GM18502 (cell line): ENCODE data around the gene TARM1.
"Not testable (repeated sequence)": the region's sequence is repeated elsewhere in the genome, so short reads cannot be mapped to it uniquely, and the experiment has no call there.

Source experiments
- ATAC-seq: cut with Tn5 transposase; IDR thresholded peaks from one replicate; pipeline ENCODE4 v1.9.1; 2021; ENCODE audit warnings: mild to moderate bottlenecking; ENCODE audit not compliant: unreplicated experiment, poor library complexity

TARM1 gene

GRCh38 chr19:54100561-54100960 is 19.4 kb upstream of the TARM1 start, which contains the start of gene OSCAR:
Gene OSCAR (minus strand): TSS chr19:54100803. CDS start chr19:54100792, 11 bp downstream.
- ATAC-seq = no peak

- not testable (repeated sequence) for ATAC-seq
These were observed 18.7 kb upstream of the TARM1 start for GRCh38 chr19:54099903-54100255.

DNA sequence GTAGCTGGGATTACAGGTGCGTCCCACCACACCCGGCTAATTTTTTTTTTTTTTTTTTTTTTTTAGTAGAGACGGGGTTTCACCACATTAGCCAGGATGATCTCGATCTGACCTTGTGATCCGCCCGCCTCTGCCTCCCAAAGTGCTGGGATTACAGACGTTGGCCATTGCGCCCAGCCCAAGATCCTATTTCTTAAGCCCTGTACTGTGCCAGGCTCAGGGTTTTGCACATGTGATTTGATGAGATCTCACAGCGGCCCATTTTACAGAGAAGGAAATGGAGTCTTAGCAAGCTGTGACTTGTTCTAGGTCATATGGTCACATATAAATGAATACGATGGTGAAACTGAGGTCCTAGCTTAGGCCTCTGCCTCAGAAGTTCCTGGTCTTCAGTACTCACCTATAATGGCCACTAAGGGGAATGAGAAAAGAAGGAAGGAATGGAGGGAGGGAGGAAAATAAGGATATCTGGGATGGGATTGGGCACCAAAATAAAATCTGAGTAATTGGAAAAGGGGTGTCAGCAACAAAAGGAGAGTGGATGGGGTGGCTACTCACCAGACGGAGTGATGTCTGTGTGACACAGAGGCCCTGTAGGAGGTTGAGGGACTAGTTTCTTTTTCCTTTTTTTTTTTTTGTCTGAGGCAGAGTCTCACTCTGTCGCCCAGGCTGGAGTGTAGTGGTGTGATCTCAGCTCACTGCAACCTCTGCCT is 18.2 kb upstream of the TARM1 start:
- ATAC-seq = no peak

GRCh38 chr19:54096617-54097106 is 15.5 kb upstream of the TARM1 start:
- no peak for ATAC-seq

- ATAC-seq = not testable (repeated sequence)
These were observed 14.9 kb upstream of the TARM1 start for GRCh38 chr19:54095859-54096616.

GRCh38 chr19:54095136-54095858 is 14.1 kb upstream of the TARM1 start:
- ATAC-seq = no peak

DNA sequence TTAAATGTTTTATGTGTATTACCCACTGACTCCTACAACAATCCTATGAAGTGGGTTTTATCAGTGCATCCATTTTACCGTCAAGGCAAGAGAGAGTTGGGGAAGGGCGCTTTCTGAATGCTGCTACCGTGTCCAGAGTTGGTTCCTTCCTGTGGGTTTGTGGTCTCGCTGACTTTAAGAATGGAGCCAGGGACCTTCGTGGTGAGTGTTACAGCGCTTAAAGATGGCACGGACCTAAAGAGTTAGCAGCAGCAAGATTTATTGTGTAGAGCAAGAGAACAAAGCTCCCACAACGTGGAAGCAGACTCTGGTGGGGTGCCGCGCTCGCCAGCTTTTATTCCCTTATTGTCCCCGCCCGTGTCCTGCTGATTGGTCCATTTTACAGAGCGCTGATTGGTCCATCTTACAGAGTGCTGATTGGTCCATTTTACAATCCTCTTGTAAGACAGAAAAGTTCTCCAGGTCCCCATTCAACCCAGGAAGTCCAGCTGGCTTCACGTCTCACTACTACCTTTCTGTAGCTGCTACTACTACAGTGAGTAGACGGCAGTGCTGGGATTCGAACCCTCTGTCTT is 13.3 kb upstream of the TARM1 start:
- no peak for ATAC-seq

DNA sequence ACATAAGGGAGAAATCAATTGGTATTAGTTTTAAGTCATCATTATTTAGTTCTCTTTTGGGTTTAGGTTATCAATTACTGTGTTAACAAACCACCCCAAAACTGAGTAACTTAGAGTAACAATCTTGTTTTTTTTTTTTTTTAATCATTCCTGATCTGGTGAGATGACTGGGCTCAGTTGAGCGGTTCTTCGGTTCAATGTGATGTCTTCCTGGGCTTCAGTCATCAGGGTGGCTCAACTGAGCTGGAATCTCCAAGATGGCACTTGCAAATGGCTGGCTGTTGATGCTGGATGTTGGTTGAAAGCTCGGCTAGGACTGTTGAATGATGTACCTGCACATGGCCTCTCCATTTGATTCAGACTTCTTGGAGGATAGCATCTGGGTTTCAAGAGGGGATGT is 3.2 kb upstream of the TARM1 start:
- no peak for ATAC-seq

- no peak for ATAC-seq
These were observed 3.8 kb downstream of the TARM1 start for GRCh38 chr19:54077334-54077733.

DNA sequence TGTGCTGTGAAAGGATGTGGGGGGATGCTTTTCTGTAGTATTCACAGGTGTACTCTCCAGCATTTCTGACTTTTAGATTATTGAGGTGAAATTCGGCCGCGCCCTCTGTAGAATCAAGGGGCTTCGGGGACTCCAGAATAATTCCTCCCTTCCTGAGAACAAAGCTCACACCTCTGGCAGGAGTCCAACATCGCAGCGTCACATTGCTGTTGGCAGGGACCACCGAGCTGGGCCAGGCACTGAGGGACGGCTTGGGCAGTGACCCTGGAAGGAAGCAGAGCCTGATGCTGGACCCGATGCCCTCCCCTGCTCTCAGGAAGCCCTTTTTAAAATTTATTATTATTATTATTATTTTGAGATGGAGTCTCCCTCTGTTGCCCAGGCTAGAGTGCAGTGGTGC is 6.3 kb downstream of the TARM1 start:
- ATAC-seq = no peak

DNA sequence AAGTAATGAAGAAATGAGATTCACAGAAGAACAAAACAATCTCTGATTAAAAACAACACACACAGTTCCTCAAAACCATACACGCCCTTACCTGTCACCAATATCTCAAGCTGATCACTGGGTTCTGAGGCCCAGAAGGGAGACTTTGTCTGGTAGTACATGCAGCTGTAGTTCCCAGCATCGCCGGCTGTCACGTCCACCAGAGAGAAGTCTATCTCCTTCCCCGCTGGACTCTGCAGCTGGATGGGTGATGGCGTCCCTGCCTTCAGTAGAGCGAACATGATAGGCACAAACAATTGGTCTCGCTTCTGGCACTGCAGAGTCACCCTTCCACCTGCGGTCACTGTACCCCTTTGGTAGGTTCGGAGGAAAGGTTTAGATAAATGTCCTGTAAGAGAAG is 7.3 kb downstream of the TARM1 start:
- no peak for ATAC-seq

GRCh38 chr19:54069470-54069869 is 11.7 kb downstream of the TARM1 start:
- no peak for ATAC-seq

- ATAC-seq = no peak
These were observed 17.6 kb downstream of the TARM1 start, which contains the start of gene VSTM1 for GRCh38 chr19:54063350-54064116. Gene VSTM1 (minus strand): TSS chr19:54063897. CDS start chr19:54063777, 120 bp downstream.

- no peak for ATAC-seq
These were observed 18.5 kb downstream of the TARM1 start for GRCh38 chr19:54062643-54063042.

- ATAC-seq = no peak
These were observed 33.5 kb downstream of the TARM1 start for GRCh38 chr19:54047616-54048015.

- no peak for ATAC-seq
These were observed 35.4 kb downstream of the TARM1 start for GRCh38 chr19:54045771-54046170.

DNA sequence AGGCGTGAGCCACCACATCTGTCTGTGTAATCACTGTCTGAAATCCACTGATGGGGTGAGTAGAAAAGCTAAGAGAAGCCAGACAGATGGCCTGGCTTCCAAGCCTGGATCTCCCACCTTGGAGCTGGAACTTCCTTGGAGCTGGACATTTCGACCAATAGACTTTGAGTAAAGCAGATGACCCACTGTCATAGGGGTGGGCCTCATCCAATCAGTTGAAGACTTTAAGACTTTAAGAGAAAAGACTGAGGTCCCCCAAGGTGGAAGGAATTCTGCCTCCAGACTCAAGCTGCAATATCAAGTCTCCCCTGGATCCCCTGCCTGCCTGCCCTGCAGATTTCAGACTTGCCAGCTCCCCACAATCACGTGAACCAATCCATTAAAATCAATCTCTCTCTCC is 38.2 kb downstream of the TARM1 start:
- ATAC-seq = no peak

DNA sequence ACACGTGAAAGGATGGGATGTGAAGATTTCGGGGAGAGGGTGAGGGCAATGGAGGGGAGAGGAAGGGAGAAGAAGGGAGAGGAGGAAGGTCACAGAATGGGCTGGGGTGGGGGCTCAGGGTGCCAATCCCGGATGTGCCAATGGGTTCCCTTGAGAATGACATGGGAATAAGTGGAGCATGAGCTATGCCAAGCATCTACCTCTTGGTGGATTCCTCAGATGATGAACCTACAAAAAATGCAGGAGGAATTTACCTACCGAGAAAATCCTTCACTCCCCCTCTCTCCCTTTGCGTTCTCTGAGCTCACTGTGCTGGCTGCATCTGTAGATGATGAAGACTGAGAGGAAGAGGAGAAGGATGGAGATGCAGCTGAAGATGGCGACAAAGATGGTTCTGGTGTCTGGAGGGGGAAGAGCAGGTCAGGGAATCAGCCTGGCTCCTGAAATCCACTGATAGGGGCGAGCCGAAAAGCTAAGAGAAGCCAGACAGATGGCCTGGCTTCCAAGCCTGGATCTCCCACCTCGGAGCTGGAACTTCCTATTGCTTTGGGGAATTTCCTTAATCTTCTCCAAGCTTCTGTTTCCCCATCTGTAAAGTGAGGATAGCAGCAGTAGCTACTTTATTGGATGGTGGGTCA is 39.1 kb downstream of the TARM1 start:
- ATAC-seq = no peak

DNA sequence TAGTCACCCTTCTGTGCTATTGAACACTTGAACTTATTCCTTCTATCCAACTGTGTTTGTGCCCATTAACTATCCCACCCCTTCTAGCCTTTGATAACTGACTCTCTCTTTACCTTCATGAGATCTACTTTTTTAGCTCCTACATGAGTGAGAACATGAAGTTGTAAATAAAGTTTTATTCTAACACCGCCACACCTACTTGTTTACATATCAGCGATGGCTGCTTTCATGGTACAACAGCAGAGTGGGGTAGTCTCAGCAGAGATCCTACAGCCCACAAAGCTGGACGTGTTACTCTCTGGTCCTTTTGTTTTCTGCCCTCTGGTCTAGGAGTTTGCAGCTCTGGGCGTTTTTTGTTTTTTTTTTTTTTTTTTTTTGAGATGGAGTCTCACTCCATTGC is 41.2 kb downstream of the TARM1 start:
- no peak for ATAC-seq
